Measurements from ENCODE around the gene TENT5C.

The TENT5C gene

DNA sequence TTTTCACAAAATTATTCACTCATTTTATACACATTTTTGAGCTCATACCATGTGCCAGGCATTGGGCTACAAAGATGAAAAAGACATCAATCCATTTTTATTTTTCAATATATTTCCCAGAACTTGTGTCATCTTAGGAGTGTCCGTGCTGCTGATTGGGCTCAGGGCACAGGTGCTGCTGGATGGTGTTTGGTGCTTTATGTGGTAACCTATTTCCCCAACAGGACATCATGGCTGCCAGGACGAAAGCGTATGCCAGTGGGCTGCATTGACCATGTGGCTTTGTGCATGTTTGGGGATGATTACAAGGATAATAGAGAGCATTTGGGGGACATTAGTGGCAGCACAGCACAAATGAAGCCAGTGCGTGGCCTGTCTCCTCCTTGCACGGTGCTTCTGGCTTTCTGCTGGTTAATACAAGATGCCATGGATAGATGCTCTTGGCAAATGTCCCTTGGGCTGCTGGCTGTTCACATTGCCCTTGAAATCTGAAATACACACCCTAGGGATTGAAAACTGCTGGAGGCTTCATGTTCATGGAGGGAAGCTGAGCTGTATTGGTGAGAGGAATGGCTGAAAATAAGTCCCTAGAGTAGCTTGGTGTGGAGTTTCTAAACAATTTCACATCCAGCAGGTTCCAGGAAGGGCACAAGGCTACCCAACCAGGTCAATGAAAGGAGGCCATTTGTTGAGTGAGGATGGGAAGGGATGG lies 52.3 kb downstream of the TENT5C start:
- DNase-seq = no peak

GRCh38 chr1:117658676-117659075 lies 52.8 kb downstream of the TENT5C start:
- no peak for DNase-seq

DNA sequence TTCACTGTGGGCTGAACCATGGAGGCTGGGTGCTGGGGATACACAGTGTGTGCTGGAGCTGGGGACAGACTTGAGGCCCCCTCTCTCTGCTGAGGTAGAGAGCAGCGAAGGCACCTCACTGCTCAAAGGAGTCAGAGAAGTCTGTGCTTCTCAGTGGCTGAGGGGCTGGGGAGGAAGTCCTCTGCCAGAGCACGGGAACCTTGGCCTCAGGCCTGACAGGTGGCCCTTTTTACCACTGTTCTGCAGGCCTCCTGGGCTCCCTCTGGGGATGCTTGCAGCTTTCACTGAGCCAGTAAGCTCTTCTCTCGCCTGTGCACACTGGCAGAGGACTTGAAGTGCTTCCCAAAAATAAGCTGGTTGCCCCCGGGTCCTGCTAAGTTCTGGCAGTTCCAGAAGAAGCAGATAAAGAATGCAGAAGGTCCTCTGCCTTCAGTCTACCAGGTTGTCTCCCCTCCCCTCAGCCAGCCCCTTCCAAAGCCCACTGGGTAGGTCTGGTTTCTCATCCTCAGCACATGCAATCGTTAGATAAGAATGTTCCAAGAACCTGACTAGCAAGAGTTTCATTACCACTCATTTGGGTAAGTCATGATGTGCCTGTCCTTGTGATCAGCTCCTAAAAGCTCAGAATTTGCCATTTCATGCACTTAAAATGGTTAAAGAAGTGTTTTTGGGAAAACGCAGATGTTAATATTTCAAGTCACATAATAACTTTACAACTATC lies 53.9 kb downstream of the TENT5C start:
- DNase-seq = no peak

DNA sequence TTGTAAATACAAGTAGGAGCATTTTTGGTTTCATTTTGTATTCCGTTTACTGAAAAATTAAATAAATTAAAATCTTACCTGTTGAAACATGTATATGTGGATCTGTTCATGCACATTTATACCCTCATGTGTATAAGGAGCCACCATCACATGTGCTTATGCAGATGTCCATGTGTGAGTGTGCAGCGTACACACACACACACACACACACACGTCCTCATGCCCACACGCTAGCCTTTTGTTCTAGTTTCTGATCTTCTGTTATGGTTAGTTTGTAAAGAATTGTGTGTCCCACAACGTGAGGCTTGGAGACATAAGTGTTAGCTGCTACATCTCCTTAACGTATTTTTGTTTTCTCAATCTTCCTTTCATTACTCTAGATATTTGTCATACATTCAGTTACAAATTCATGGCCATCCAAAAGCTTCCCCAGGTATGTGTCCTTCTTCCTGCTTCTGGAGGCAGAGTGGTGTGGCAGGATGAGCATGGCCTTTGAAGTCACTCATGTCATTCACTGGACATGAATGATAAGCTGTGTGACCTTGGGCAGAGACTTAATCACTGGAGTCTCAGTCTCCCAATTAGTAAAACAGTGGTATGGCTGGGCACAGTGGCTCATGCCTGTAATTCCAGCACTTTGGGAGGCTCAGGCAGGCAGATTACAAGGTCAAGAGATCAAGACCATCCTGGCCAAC lies 54.6 kb downstream of the TENT5C start:
- DNase-seq = no peak

DNA sequence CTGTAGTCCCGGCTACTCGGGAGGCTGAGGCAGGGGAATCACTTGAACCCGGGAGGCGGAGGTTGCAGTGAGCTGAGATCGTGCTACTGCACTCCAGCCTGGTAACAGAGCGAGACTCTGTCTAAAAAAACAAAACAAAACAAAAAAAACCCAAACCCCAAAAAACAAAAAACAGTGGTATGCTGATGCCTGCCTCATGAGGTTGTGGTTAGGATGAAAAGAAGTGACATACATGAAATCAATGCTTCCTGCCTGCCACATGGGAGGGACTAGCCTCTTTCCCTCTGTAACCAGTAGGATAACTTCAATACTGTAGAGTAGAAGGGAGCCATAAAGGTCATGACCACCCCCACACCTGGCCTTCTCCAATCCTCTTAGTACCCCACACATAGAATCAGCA lies 55.2 kb downstream of the TENT5C start:
- no peak for DNase-seq

DNA sequence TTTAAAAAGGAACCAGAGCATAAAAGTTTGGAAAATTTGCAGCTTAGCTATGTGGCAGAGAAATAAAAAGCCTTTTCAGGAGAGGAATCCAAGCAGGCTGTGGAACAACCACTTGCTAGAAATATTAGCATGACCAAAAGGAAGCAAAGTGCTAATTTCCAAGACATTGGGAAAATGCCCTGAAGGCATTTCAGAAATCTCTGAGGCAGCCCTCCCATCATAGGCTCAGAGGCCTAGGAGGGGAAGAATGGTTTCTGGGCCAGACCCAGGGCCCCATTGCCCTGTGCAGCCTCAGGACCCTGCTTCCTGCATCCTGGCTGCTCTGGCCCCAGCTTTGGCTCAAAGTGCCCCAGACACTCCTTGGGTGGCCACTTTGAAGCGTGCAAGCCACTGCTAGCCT lies 56.8 kb downstream of the TENT5C start:
- DNase-seq = no peak

- DNase-seq = no peak
These were observed 57.5 kb downstream of the TENT5C start for GRCh38 chr1:117663156-117663902.

DNA sequence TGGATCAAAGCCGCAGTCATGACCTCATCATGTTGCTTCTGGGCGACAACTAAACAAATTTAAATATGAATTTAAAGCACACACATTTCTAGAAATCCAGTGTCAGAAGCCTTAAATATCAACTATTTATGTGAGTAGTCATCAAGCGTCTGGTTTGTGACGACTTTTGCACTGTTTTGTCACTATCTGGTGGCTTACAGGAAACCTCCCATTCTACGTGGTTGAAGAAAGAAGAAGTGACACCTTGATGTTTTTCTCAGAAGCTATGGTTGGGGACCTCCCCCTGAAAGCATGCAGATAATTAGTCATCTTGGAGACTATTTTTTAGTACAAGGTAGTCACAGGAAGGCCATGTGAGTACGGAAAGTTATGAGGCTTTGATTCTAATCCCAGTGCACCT lies 58.5 kb downstream of the TENT5C start:
- no peak for DNase-seq

DNA sequence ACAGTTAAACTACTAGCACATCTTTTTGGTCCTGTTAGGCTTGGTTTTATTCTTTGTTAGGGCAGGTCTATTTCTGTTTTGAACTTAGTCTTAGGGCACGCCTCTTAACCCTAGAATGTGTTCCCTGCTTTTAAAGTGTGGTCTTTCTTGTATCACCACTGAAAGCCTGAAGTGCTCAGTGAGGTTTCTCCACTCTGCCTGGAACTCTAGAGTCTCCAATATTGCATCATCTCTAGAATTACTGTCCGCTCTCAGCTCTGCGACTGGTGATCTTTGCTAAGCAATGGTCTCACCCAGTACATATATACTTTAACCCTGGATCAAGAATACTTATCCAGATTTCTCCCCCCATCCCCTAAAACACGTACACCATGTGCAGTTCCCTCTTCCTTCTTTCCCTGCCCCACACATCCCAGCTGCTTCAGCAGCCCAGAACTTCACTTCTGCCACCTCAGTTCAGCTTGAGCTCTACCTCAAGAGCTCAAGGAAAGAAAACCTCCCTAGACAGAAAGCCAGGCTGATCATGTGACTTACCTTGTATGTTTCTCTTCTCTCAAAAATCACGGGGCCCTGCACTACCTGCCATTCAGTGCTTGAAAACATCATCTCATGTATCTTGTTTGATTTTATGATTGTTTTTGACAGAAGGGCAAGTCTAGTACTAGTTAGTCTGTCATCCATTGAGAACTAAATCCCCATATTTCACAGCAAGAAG lies 59.9 kb downstream of the TENT5C start:
- DNase-seq = no peak

DNA sequence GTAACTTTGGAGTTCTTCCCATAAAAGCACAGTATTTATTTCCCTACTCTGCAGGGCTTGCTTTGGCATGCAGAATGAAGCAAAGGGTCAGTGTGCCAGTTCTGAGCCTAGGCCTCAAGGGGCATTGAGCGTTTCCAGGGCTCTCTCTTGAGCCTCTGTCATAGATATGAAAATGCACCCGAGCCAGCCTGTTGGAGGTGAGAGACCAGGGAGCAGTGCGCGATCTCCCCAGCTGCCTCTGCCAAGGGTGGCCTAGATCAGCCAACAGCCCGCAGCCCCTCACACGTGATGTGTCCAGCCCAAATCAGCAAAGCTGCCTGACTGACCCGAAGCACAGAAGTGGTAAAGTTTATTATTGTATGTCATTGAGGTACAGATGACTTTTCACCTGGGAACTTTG lies 63.7 kb downstream of the TENT5C start:
- DNase-seq = no peak

DNA sequence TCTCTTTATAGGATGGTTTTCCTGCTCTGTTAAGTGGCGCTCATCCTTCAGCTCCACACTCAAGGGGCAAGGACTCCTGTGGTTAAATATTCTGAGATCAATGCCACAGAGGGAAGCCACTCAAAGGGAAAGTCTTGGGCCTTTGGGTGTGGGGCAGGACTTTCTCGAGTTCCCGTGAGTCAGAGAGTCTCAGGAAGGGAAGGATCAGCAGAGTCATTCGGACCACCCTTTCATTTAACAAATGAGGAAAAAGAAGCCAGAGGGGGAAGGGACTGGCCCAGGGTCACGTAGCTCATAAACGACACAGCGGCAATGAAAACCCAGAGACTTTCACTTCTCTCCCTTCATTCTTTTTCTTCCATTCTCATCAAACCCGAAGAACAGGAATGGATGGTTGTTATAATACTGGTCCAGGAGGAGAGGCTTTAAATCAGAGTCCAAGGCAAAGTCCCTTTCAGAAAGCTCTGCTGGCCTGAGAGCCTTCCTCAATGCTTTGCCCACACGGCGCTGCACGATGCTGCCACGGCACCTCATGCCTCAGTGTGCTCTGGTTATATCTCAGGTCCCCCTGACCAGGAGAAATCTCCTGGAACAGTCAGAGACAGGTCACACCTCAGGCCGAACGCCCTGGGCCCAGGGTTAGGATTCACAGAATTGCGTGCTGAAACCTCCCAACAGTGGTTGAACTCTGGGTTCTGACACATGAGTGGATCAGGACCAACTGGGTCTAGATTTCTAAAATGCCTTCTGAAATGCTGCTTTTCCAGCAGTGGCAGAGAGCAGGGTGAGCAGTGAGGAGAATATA lies 65.3 kb downstream of the TENT5C start:
- no peak for DNase-seq

GRCh38 chr1:117671781-117672501 lies 66.1 kb downstream of the TENT5C start:
- DNase-seq = peak in 1 of 2 experiments; percentile 3

- peak in 1 of 2 experiments; percentile 34 for DNase-seq
These were observed 66.9 kb downstream of the TENT5C start for GRCh38 chr1:117672756-117673155.

DNA sequence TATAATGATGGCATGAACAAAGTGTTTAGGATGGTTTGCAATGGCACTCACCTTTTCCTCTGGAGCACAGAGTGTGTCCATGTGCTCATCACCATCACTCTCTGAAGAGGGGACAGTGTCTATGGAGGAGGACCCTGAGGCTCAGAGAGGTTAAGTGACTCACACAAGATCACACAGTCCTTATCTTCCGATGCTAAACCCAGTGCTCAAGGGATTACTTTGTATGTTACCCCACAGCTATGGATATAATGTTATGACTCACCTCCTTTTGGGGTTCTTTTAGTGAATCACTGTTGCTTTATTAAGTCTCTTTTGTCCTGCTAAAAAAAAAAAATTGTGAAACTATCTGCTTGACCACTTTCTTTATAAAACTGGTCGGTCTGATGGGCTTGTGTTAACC lies 67.6 kb downstream of the TENT5C start:
- no peak for DNase-seq

- DNase-seq = no peak
These were observed 68.9 kb downstream of the TENT5C start for GRCh38 chr1:117674521-117675400.

DNA sequence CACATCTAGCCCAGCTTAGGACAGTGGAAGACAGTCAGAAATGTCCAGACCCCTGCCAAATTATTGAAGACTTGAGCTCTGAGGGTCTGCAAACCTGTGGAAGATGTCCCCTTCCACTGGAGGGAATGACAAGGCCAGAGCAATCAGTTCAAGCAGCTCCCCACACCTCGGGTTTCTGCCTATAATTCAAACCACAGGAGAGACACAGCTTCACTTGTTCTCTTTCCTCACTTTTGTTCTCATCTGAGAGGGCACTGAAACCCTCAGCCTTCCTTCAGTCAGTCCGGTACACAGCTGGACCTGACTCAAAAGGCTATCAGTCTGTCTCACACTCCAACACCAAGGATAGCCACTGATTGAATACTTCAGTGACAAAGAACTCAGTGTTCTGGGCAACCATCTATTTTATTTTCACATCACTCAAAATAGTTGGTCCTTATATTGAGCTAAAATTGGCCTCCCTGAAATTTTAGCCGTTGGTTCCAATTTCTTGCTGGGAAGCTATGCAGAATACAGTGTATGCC lies 70.1 kb downstream of the TENT5C start:
- no peak for DNase-seq

DNA sequence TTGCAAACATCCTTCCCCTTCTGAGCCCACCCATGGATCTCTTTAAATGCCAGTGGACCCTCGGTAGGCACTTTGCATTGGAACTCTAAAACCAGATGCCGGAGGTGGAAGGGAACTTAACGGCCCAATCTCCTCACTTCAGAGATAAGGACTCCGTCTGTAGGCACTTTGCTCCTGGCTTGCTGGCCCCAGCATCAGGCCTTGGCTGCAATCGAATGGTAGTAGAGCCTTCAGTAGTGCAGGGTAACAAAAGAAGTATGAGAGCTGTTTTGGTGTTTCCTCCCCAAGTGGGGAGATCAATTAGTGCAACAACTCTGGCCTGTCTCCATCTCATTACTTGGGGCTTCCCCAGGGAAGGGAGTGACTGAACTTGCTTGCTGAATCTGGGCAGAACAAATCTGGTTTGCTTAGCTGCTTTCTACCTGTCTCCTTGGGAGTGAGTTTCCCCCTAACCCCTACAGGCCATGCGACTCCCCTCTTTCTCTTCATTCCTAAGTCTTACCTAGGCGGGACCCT lies 70.8 kb downstream of the TENT5C start:
- DNase-seq = no peak
